ENCODE results near the gene ACSL1.

GRCh38 chr4:184806711-184807110, 19.1 kb downstream of the ACSL1 start:
- TF ChIP-seq FOXA1 (IDR thresholded peaks at IDR 0.05) = no peak
- no peak for TF ChIP-seq ELF4 (IDR thresholded peaks at IDR 0.05)
- TF ChIP-seq CTBP1 (IDR thresholded peaks at IDR 0.05; ENCODE audit: borderline replicate concordance) = no peak
- TF ChIP-seq SP1 (IDR thresholded peaks at IDR 0.05) = no peak
- TF ChIP-seq FOXK2 (IDR thresholded peaks at IDR 0.05) = no peak
- TF ChIP-seq L3MBTL2 (conservative IDR thresholded peaks at IDR 0.05) = no peak
- no peak for TF ChIP-seq SUZ12 (IDR thresholded peaks at IDR 0.05)
- no peak for TF ChIP-seq FOXM1 (IDR thresholded peaks at IDR 0.05; ENCODE audit: borderline replicate concordance)
- no peak for TF ChIP-seq HDGF (IDR thresholded peaks at IDR 0.05; ENCODE audit: borderline replicate concordance)
- no peak for TF ChIP-seq TARDBP (IDR thresholded peaks at IDR 0.05)
- no peak for TF ChIP-seq BHLHE40 (IDR thresholded peaks at IDR 0.05; ENCODE audit: borderline replicate concordance)

Data from HEK293T (cell line).